ENCODE measurements around the gene CACNA1D. TPM values are rescaled to one million over a fixed set of nuclear protein-coding genes. Genes with fewer than 3 reads are reported as not detected.

CACNA1D gene
- total RNA-seq, 1 donor from 2014 or later = 5.6 TPM

DNA sequence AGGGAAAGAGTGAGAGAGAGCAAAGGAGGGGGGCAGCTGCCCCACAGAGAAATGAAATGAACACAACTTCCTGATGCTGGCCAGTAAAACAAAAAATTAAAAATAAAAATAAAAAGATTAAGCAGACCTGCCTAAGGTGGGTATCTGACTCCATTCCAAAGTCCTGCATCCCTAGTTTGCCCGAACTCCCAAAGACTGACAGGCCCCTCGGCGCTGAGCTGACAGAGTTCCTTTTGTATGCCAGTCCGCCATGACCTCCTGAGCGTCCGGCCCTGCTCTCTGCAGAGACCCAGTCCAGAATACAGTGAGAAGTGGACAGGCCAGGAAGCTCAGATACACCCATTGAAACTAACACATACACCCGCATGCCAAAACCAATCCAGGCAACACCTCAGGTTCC, 296.9 kb downstream of the CACNA1D start:
- DNase-seq = no peak

- DNase-seq = no peak
Observed at GRCh38 chr3:53792866-53793265, 298.5 kb downstream of the CACNA1D start.

- DNase-seq = no peak
Observed at GRCh38 chr3:53794597-53794996, 300.2 kb downstream of the CACNA1D start.

- DNase-seq = no peak
Observed at GRCh38 chr3:53795176-53795575, 300.8 kb downstream of the CACNA1D start.

DNA sequence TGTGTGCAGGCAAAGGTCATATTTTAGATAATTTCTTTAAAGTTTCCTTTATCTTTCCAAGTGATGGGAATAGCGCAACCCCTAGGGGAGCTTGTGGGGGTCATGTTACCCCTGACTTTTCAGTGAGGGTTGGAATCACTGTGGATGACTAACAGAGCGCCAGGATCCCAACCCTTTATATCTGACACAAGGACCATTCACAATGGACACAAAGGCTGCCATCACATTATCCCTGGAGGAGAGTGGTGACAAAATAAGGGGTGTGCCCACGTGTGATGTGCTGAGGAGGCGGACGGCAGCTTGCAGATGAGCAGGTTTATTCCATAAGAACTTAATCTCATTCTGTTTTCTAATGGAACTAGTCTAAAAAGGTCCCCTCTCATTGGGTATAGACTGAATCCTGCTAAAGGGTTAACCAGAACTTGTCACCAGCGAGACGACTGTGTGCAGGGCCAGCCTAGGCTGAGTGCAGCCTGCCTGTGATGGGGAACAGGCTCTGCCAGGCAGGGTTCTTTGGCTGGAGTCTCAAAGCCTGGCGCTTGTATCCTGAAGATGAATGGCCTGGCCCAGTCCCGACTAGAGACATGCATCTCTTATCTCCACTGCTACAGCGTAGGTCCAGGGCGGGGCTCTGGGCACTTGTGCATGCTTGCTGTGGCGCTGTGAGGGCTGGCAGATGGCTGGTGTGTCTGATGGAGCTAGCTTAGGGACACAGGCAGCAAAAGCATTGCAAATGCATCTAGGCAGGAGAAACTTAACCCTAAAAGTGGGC, 301.6 kb downstream of the CACNA1D start:
- DNase-seq = no peak

DNA sequence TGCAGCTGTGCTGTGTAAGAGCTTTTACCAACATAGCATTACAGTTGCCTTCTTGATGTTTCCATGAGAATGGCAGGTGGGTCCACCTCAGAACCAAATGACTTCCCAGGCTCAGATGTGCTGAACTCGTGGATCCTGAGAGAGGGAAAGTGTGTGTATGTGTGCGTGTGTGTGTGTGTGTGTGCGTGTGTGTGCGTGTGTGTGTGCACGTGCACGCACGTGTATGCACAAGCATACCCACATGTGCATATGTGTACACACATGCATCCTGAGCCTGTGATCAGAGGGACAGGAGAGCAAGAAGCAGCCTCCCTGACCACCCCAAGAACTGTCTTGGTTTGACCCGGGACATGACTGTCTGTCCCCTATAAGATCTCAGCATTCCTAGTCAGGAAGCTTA, 303.7 kb downstream of the CACNA1D start:
- DNase-seq = no peak

DNA sequence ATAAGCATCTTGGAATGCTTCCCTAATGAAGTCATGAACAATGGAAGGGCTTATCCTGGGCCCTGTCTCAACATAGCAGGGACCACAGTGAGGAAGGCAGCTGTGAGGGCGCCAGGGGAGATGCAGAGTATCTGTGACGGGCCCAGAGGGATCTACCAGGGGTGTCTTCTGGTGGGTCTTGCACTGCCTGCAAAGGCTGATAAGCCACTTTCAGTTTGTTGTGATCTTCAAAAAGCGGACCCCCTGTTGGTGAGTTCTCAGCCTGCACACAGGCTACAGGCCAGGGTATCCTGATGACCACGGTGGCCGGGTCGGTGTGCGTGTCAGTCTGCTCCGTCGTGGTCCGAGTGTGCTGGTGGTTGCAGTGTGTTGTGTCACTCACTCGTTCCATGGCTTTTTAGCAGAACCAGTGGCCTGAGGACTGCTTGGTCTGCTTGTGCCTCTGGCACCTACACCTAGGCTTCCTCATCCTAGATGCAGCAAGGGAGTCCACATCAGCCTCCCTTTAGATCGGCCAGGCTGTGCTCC, 305.0 kb downstream of the CACNA1D start:
- DNase-seq = no peak

DNA sequence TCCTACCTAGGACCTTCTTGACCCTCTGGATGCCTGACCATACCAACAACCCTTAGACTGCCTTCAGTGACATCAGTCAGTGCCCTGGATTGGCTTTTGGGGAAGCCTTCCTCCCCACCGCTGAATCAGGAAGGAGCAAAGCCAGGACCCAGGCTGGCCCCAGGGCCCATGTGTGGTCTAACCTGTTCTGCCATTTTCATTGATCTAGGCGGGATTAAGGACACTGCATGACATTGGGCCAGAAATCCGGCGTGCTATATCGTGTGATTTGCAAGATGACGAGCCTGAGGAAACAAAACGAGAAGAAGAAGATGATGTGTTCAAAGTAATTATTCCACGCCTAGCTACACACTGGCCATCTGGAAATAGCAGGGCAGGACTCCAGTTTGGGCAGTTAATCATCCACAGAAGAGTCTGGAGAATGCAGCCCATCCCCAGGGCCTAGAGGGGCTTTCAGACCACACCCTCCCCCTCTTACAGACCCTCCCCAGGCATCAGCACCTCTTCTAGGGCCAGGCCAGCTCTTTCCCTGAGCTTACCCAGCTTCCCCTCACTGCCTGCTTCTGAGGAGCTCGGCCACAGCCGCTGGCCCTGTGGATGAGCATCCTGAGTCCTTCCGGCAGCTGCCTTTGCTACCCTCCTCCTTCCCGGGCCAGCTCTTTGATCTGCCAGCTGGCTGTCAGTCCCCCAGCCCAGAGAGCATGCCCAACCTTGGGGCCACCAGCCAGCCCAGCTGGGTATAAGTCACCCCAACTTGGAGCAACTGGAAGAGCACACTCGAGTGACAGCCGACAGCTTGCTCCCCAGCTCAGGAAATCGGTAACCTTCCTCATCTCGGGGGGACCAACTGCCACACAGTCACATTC, 305.9 kb downstream of the CACNA1D start:
- DNase-seq = no peak

DNA sequence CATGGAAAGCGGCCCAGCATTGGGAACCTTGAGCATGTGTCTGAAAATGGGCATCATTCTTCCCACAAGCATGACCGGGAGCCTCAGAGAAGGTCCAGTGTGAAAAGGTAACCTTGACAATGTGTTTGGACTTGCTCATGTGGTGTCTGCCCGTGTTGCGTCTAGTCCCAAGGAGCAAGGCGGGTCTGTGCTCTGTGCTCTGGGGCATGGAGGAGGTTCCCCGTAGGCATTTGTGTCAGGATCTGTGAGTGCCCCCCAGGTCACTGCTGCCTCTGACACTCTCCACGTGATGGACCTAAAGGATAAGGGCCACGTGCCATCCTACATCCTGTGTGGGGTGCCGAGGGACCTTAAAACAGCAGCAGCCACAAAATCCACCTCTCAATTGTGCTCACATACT, 306.9 kb downstream of the CACNA1D start:
- no peak for DNase-seq

- no peak for DNase-seq
Observed at GRCh38 chr3:53802256-53802880, 308.0 kb downstream of the CACNA1D start.

DNA sequence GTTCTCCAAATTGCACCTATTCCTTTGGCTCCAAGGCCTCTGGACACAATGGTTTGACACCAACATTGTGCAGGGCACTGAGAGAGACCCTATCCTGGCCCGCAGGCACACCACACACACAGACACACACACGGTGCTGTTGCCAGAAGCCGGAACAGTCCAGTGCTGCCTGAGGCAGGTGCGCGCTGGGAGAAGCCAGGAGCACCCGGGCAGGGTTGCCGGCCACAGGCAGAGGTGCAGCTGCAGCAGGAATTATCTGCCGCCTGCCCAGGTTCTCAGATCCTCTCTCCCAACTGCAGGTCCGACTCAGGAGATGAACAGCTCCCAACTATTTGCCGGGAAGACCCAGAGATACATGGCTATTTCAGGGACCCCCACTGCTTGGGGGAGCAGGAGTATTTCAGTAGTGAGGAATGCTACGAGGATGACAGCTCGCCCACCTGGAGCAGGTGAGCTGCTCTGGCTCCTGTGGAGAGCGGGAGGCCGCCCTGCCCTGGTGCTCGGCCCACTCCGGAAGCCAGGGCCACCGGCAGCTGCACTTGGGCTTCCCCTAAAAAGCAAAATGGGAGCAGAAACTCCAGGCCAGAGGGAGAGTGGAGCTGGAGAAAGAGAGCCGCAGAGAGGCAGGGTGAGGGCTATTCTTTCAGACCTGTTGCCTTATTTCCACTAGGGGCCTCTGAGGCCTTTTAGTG, 308.9 kb downstream of the CACNA1D start:
- no peak for DNase-seq

GRCh38 chr3:53803816-53804695, 309.6 kb downstream of the CACNA1D start:
- no peak for DNase-seq

DNA sequence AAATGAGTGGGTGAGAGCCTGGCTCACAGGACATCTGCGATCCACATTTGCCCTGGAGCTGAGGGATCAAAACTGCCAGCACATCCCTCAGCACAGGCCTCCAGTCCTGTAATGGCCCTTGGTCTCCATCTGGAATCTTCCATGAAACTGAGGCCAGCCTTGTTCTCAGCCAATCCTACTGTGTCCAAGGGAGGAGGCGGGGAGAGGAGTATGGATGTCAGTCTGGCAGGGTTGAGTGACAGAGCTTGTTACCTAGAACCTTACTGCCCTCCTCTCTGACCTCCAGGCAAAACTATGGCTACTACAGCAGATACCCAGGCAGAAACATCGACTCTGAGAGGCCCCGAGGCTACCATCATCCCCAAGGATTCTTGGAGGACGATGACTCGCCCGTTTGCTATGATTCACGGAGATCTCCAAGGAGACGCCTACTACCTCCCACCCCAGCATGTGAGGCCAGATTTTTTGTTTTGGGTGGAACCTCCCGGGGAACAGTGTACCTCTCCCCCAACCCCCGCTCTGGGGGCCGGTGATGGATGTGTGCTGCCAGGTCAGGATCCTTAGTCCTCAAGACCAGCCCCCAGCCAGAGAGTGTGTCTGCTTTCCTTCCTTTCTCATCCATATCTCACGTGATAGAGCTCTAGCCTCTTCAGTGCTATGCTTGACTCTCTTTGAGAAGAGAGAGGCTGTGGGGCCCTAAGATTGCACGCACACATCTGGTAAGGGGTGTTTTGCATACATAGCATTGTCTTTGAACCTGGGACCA, 310.5 kb downstream of the CACNA1D start:
- no peak for DNase-seq

DNA sequence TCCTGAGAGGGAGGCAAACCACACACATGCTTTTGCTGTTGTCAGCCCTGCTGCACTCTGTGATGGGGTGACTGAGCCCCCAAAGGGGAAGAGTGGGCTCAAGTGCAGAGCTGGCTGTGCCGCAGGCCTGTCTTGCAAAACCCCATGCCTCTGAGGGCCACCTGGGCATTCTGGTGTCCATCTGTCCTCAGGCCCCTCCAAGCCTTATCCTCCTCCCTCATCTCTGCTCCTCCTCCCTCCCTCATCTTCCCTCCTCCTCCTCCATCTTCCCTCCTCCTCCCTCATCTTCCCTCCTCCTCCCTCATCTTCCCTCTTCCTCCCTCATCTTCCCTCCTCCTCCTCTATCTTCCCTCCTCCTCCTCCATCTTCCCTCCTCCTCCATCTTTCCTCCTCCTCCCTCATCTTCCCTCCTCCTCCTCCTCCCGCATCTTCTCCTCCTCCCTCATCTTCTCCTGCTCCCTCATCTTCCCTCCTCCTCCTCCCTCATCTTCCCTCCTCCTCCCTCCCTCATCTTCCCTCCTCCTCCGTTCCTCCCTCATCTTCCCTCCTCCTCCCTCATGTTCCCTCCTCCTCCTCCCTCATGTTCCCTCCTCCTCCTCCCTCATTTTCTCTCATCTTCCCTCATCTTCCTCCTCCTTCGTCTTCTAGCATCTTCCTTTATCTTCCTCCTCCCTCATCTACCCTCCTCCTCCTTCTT, 311.2 kb downstream of the CACNA1D start:
- no peak for DNase-seq

DNA sequence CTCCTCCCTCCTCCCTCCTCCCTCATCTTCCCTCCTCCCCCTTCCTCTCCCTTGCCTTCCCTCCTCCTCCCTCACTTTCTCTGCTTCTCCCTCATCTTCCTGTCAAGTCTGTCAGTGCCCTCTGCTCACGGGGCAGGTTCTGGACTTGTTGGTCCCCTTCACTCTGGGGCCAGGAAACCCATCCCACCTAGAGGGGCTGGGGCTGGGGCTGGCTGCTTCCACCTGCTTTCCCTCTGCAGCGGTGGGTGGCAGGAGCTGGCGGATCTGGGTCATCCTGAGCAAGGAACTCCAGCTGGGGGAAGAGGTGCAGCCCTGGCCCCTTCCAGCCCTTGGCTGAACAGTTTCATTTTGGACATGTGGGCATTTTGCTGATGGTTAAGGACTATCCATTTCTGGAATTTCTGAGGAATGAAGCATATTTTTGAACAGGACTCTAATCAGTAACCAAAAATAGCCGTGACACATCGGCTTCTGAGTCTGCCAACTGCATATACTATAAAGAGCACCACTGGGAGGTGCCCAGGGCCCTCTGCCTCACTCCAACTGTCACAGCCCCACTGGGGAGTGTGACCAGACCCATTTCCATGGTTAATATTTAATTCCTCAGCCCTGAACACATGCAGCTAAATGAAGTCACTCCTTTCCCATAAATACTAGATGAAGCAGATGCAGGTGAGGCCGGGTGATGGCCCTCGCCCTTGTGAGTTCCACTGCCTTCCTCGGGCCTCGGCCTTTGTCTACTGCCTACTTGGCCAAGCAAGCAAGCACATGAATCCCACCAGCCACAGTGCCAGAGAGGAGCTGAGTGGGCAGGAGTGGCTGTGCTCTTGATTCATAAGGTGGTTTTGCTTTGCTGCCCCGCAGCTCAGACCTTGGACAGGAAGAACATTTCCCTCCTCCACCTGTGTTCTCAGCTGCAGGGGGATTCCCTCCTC, 312.0 kb downstream of the CACNA1D start:
- DNase-seq = no peak

- no peak for DNase-seq
Observed at GRCh38 chr3:53807117-53807810, 312.9 kb downstream of the CACNA1D start.

GRCh38 chr3:53808496-53808895, 314.1 kb downstream of the CACNA1D start:
- DNase-seq = no peak

- DNase-seq = no peak
Observed at GRCh38 chr3:53809267-53809666, 314.9 kb downstream of the CACNA1D start.

Measured in skin of body (tissue), 2 donors.